A673 (cell line): Measurements from ENCODE around the gene SCARB1.

ENCODE experiments used
- EZH2 ChIP-seq: fragments of 200-600 bp; sonication (generic); IDR thresholded peaks from 2 replicates; pipeline ENCODE4 v1.6.1; 2017; ENCODE audit warnings: borderline replicate concordance, low read depth, mild to moderate bottlenecking, mixed read lengths, antibody characterized with exemption, low read length; ENCODE audit not compliant: poor library complexity, severe bottlenecking
- TF ChIP-seq, protein P1 (sequence below): fragments of 300-800, 200-600 bp; sonication (generic); conservative IDR thresholded peaks from 2 replicates; pipeline ENCODE4 v1.5.1; 2017; ENCODE audit warnings: low read depth, mild to moderate bottlenecking, antibody characterized with exemption, low read length, moderate library complexity, mixed read lengths

GRCh38 chr12:124761056-124761455 lies 102.6 kb downstream of the SCARB1 start:
- TF ChIP-seq, protein P1, sequence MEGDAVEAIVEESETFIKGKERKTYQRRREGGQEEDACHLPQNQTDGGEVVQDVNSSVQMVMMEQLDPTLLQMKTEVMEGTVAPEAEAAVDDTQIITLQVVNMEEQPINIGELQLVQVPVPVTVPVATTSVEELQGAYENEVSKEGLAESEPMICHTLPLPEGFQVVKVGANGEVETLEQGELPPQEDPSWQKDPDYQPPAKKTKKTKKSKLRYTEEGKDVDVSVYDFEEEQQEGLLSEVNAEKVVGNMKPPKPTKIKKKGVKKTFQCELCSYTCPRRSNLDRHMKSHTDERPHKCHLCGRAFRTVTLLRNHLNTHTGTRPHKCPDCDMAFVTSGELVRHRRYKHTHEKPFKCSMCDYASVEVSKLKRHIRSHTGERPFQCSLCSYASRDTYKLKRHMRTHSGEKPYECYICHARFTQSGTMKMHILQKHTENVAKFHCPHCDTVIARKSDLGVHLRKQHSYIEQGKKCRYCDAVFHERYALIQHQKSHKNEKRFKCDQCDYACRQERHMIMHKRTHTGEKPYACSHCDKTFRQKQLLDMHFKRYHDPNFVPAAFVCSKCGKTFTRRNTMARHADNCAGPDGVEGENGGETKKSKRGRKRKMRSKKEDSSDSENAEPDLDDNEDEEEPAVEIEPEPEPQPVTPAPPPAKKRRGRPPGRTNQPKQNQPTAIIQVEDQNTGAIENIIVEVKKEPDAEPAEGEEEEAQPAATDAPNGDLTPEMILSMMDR: no peak
- TF ChIP-seq EZH2: no peak
